Heart right ventricle (tissue), 16 donors: Measurements from ENCODE around the gene TPRA1. TPM values are rescaled to one million over a fixed set of nuclear protein-coding genes. Genes with fewer than 3 reads are reported as not detected.

Experiments
- ATAC-seq, 8 donors: fragments of 200-7000 bp; cut with Tn5 transposase; one replicate each; pipeline ENCODE4 v1.9.1; 2020; ENCODE audit warnings: mild to moderate bottlenecking in 8 of 8, moderate library complexity in 8 of 8, moderate number of reproducible peaks in 1 of 8
- DNase-seq, 2 donors: peaks; one replicate each; pipeline ENCODE4 v3.0.0-alpha.2; 2020
- H3K27ac ChIP-seq, 10 donors: fragments of 200-600 bp; sonication (generic) in 2 of 10; one replicate each; pipeline versions ENCODE4 v1.5.0 to v1.8.0; 2020 to 2022; ENCODE audit warnings: mild to moderate bottlenecking in 3 of 10
- H3K27me3 ChIP-seq, 7 donors: fragments of 200-600 bp; one replicate each; pipeline ENCODE4 v1.8.0; 2021 to 2022; ENCODE audit warnings: mild to moderate bottlenecking in 2 of 7
- H3K36me3 ChIP-seq, 9 donors: fragments of 200-600 bp; sonication (generic) in 1 of 9; one replicate each; pipeline versions ENCODE4 v1.5.0 to v1.8.0; 2020 to 2022; ENCODE audit warnings: mild to moderate bottlenecking in 2 of 9
- H3K4me1 ChIP-seq, 9 donors: fragments of 200-600 bp; sonication (generic) in 1 of 9; one replicate each; pipeline versions ENCODE4 v1.5.0 to v1.8.0; 2020 to 2022; ENCODE audit warnings: mild to moderate bottlenecking in 4 of 9
- H3K4me3 ChIP-seq, 10 donors: fragments of 200-600 bp; sonication (generic) in 2 of 10; one replicate each; pipeline versions ENCODE4 v1.5.0 to v1.8.0; 2020 to 2022; ENCODE audit warnings: mild to moderate bottlenecking in 7 of 10, moderate library complexity in 2 of 10
- H3K9me3 ChIP-seq, 11 donors: fragments of 200-600 bp in 10 of 11; sonication (generic) in 2 of 11; one replicate each; pipeline versions ENCODE4 v1.5.0 to v1.8.0; 2013 to 2022; ENCODE audit warnings: mild to moderate bottlenecking in 2 of 11, control low read depth in 1 of 11, moderate library complexity in 1 of 11
- CTCF ChIP-seq, 9 donors: fragments of 200-600 bp; sonication (generic) in 2 of 9; IDR thresholded peaks; one replicate each; pipeline versions ENCODE4 v1.5.0 to v1.8.0; 2021 to 2022; ENCODE audit warnings: antibody characterized with exemption in 9 of 9, mild to moderate bottlenecking in 5 of 9, moderate library complexity in 1 of 9
- WGBS, 2 donors: extraction: QIAGEN DNeasy Blood & Tissue Kit; methylation state at CpG; one replicate each; pipeline ENCODE4 v1.1.7; 2013; ENCODE audit warnings: inconsistent platforms in 1 of 2; 5-methylcytosine and 5-hydroxymethylcytosine counted together
- intact Hi-C, 10 donors: fragments of 100-400 bp; cut with DNase I; formaldehyde crosslinking; loops; one replicate each; pipeline versions ENCODE4 v1.11.1 to v1.14.2; 2022
- polyA plus RNA-seq, 2 donors: library from polyadenylated mRNA; stranded (reverse); fragments of 200-250 nt; gene quantifications; one replicate each; pipeline ENCODE4 v1.2.3, GENCODE V29; 2013
- total RNA-seq, 10 donors: library from RNA; stranded (reverse); fragmentation: NEBNext Ultra II Directional in 3 of 10; extraction: Animal tissue kit (Norgen Biotek cat#: 25700) in 3 of 10; gene quantifications; one replicate each; pipeline versions ENCODE4 v1.2.1 to v1.2.4, GENCODE V29; 2021 to 2023
- donor health status: Arrhythmogenic right ventricular cardiomyopathy.
- donor health status: ischemic (EF 13 %, LVEDD 7.1; RV severe dilation, severe dysfunction).
- donor health status: healthy with polysubstance abuse.
- donor health status: DM: no; HTN: yes; CAD: no.
- donor health status: DM: no; HTN: no; CAD: no.
- donor health status: ischemic (EF 25% LVEDD 6.9; RV normal size, moderate dysfunction).
- donor health status: ischemic (EF 25% LVEDD 5.7; RV mildly dilated, moderate dysfunction).
- donor health status: healthy.
- donor health status: DM: yes; HTN: yes; CAD: no.
- donor health status: Ischemic cardiomyopathy.
- donor health status: ischemic (EF 35%, LVEDD 5.7; RV mildly dilated, moderate dysfunction).
- donor health status: nonischemic (EF 11% LVEDD 7.7; RV severe dilation, severe dysfunction).
- donor health status: DM: yes; HTN: yes; CAD: no.
- donor health status: PGD.
- donor health status: ischemic (EF 29% LVEDD 5.4; RV normal size, mild dysfunction).
- donor health status: nonischemic (EF 23%, LVEDD 6.1; RV moderate dilation, normal function).

Gene TPRA1
- total and polyA plus RNA-seq, 12 donors = 11.0 to 26.0 (median 17.3) TPM

- no peaks in the 10 kb centered on the region for H3K4me1 ChIP-seq
- peaks cover 0 to 14% (median 0%) of the 10 kb centered on the region in 7 donors for H3K27me3 ChIP-seq
- H3K9me3 ChIP-seq = peaks cover 0 to 9% (median 0%) of the 10 kb centered on the region in 11 donors
- ATAC-seq = no peak
- WGBS, 2 donors = 57 to 75% methylated on average over 3 of the region's 3 CpGs
- H3K36me3 ChIP-seq = no peaks in the 10 kb centered on the region
- intact Hi-C loops = no loop called here
- DNase-seq = no peak
- H3K27ac ChIP-seq = no peak overlapping the region
- no peak for TF ChIP-seq CTCF (IDR thresholded peaks at IDR 0.05)
- H3K4me3 ChIP-seq = no peak overlapping the region
These were observed 30.3 kb downstream of the TPRA1 start for GRCh38 chr3:127560051-127560787.

GRCh38 chr3:127556565-127556964 is 34.0 kb downstream of the TPRA1 start:
- 62% methylated on average over 6 of the region's 6 CpGs for WGBS, 2 donors
- Histone ChIP-seq H3K4me1 (peaks cover 0 to 5% (median 0%) of the 10 kb centered on the region in 9 donors), H3K36me3 (no peaks in the 10 kb centered on the region), H3K27ac (no peak overlapping the region), H3K9me3 (peaks cover 0 to 9% (median 0%) of the 10 kb centered on the region in 11 donors), H3K27me3 (peaks cover 0 to 4% (median 0%) of the 10 kb centered on the region in 7 donors), H3K4me3 (no peak overlapping the region)
- no peak for DNase-seq
- ATAC-seq = no peak
- peak in 2 of 9 donors; percentile 12 to 13 for TF ChIP-seq CTCF (IDR thresholded peaks at IDR 0.05)
- intact Hi-C loops = no loop called here

- Histone ChIP-seq H3K27ac (no peak overlapping the region), H3K36me3 (no peaks in the 10 kb centered on the region), H3K4me1 (peaks cover 0 to 5% (median 0%) of the 10 kb centered on the region in 9 donors), H3K9me3 (peaks cover 0 to 7% (median 0%) of the 10 kb centered on the region in 11 donors), H3K4me3 (no peak overlapping the region), H3K27me3 (no peaks in the 10 kb centered on the region)
- intact Hi-C loops = no loop called here
- TF ChIP-seq CTCF (IDR thresholded peaks at IDR 0.05) = no peak
- ATAC-seq (no peak), DNase-seq (no peak)
- WGBS, 2 donors = 64 to 79% methylated on average over 4 of the region's 4 CpGs
These were observed 35.4 kb downstream of the TPRA1 start for GRCh38 chr3:127555108-127555507.

GRCh38 chr3:127552038-127552437 is 38.5 kb downstream of the TPRA1 start:
- TF ChIP-seq CTCF (IDR thresholded peaks at IDR 0.05) = no peak
- ATAC-seq (no peak), DNase-seq (no peak)
- Histone ChIP-seq H3K4me1 (peaks cover 0 to 15% (median 8%) of the 10 kb centered on the region in 9 donors), H3K9me3 (no peaks in the 10 kb centered on the region), H3K27me3 (no peaks in the 10 kb centered on the region), H3K4me3 (no peak overlapping the region), H3K27ac (no peak overlapping the region), H3K36me3 (no peaks in the 10 kb centered on the region)
- intact Hi-C loops = no loop called here
- 76 to 82% methylated on average over 1 of the region's 1 CpG for WGBS, 2 donors
